Adrenal gland (tissue), 12 donors: ENCODE measurements around the gene NDUFAF8. TPM values are rescaled to one million over a fixed set of nuclear protein-coding genes. Genes with fewer than 3 reads are reported as not detected.

Source experiments
- DNase-seq, 7 donors: peaks; one replicate each; pipeline ENCODE4 v3.0.0-alpha.2; 2019 to 2020
- H3K27ac ChIP-seq, 5 donors: fragments of 200-600 bp; sonication (generic) in 4 of 5; 1 replicate in 3 of 5; 2 replicates in 2 of 5; pipeline versions ENCODE4 v1.5.1 to v1.8.0; 2016 to 2020; ENCODE audit warnings: mild to moderate bottlenecking in 1 of 5
- H3K27me3 ChIP-seq: fragments of 200-600 bp; 2 replicates; pipeline ENCODE4 v1.8.0; 2021
- H3K36me3 ChIP-seq, 2 donors: fragments of 200-600 bp; replicated peaks in 1 of 2; 1 replicate in 1 of 2; 2 replicates in 1 of 2; pipeline versions ENCODE4 v1.5.1 to v1.8.0; 2018 to 2022
- H3K4me1 ChIP-seq, 2 donors: fragments of 200-600 bp; replicated peaks in 1 of 2; 1 replicate in 1 of 2; 2 replicates in 1 of 2; pipeline versions ENCODE4 v1.5.1 to v1.8.0; 2018 to 2021
- H3K4me3 ChIP-seq, 4 donors: fragments of 200-600 bp; sonication (generic) in 3 of 4; one replicate each; pipeline ENCODE4 v1.5.1; 2016 to 2018
- H3K9me3 ChIP-seq, 3 donors: fragments of 200-600 bp; sonication (generic) in 1 of 3; replicated peaks in 1 of 3; 1 replicate in 2 of 3; 2 replicates in 1 of 3; pipeline versions ENCODE4 v1.5.1 to v1.8.0; 2016 to 2021
- POLR2A ChIP-seq, 2 donors: fragments of 450-650 bp; IDR thresholded peaks; one replicate each; pipeline ENCODE4 v1.6.1; 2017; ENCODE audit warnings: antibody characterized with exemption in 2 of 2, mild to moderate bottlenecking in 2 of 2, moderate library complexity in 1 of 2
- WGBS, 4 donors: extraction: QIAGEN DNeasy Blood & Tissue Kit in 2 of 4; methylation state at CpG; one replicate each; pipeline versions ENCODE4 v1.1.5 to v1.1.7; 2013 to 2017; 5-methylcytosine and 5-hydroxymethylcytosine counted together
- intact Hi-C, 2 donors: fragments of 100-400 bp; cut with DNase I; formaldehyde crosslinking; loops; one replicate each; pipeline versions ENCODE4 v1.14.1 to v1.15.0; 2022 to 2023
- polyA plus RNA-seq, 3 donors: library from polyadenylated mRNA; stranded (reverse); fragments of 200-250 nt in 2 of 3; fragments of 350-450 nt in 1 of 3; fragmentation: Illumina TruSeq in 1 of 3; extraction: RNeasy Lipid Tissue Mini Kit (QIAGEN cat#74804) in 1 of 3; gene quantifications; one replicate each; pipeline ENCODE4 v1.2.3, GENCODE V29; 2013 to 2014
- total RNA-seq, 9 donors: library from RNA; depleted of rRNA in 4 of 9; stranded (reverse); fragments of >200 nt in 4 of 9; fragments of 120-200 nt in 1 of 9; fragmentation: NEBNext Ultra II Directional in 1 of 9; extraction: Animal tissue kit (Norgen Biotek cat#: 25700) in 1 of 9; gene quantifications; one replicate each; pipeline versions ENCODE4 v1.1.0 to v1.2.4, GENCODE V29; 2013 to 2023
- TF ChIP-seq, protein P1 (sequence below), 6 experiments: fragments of 450-650 bp in 4 of 6; fragments of 200-600 bp in 2 of 6; sonication (generic) in 1 of 6; IDR thresholded peaks; 1 replicate in 5 of 6; 2 replicates in 1 of 6; pipeline versions ENCODE4 v1.5.1 to v1.8.0; 2016 to 2021; ENCODE audit warnings: antibody characterized with exemption in 6 of 6, mild to moderate bottlenecking in 2 of 6, moderate library complexity in 1 of 6
- donor health status: healthy with polysubstance abuse.
- donor health status: Bipolar disorder and iron deficiency.
- donor health status: DM: yes; HTN: yes; CAD: no.
- donor health status: DM: no; HTN: no; CAD: no.
- donor health status: DM: no; HTN: no; CAD: no.
- donor health status: DM: yes; HTN: yes; CAD: no.

The NDUFAF8 gene
- total and polyA plus RNA-seq, 12 donors: 25.3 to 106 (median 49.6) TPM

DNA sequence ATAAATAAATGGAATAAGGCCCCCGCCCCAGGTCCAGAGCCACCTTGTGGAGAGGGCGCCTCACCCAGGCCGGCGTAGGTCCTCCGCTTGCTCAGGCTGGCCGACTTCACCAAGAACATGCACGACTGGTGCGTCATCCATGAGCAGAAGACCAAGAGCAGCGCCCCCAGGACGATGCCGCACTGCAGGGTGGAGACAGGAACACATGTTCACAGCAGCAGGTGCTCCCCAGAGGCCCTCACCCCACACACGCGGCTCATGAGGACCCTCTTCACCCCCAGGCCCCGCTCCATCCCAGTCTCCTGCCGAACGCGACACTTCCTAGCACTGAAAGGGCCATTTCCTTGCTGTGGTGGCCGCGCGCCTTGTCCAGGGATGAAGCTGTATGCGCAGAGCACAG, 50.5 kb downstream of the NDUFAF8 start:
- no peak overlapping the region for H3K4me3 ChIP-seq
- H3K4me1 ChIP-seq: peaks cover 0 to 61% of the 10 kb centered on the region in 2 donors
- no peaks in the 10 kb centered on the region for H3K9me3 ChIP-seq
- no peak for DNase-seq
- intact Hi-C loops: loop anchor here in 1 of 2 donors (10.0 kb wide), 1 partner anchor 105 kb away; the partner anchor contains the start of gene BAHCC1
- no peak overlapping the region for H3K27ac ChIP-seq
- peaks cover 0 to 23% of the 10 kb centered on the region in 2 donors for H3K36me3 ChIP-seq
- TF ChIP-seq, protein P1, sequence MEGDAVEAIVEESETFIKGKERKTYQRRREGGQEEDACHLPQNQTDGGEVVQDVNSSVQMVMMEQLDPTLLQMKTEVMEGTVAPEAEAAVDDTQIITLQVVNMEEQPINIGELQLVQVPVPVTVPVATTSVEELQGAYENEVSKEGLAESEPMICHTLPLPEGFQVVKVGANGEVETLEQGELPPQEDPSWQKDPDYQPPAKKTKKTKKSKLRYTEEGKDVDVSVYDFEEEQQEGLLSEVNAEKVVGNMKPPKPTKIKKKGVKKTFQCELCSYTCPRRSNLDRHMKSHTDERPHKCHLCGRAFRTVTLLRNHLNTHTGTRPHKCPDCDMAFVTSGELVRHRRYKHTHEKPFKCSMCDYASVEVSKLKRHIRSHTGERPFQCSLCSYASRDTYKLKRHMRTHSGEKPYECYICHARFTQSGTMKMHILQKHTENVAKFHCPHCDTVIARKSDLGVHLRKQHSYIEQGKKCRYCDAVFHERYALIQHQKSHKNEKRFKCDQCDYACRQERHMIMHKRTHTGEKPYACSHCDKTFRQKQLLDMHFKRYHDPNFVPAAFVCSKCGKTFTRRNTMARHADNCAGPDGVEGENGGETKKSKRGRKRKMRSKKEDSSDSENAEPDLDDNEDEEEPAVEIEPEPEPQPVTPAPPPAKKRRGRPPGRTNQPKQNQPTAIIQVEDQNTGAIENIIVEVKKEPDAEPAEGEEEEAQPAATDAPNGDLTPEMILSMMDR (IDR thresholded peaks at IDR 0.05): no peak
- TF ChIP-seq POLR2A (IDR thresholded peaks at IDR 0.05): no peak
- H3K27me3 ChIP-seq: no peaks in the 10 kb centered on the region
- 95 to 98% (median 96%) methylated on average over 19 to 21 of the region's 21 CpGs for WGBS, 4 donors

GRCh38 chr17:81290230-81290629, 51.1 kb downstream of the NDUFAF8 start:
- H3K36me3 ChIP-seq: peaks cover 0 to 23% of the 10 kb centered on the region in 2 donors
- H3K9me3 ChIP-seq: no peaks in the 10 kb centered on the region
- intact Hi-C loops: loop anchor here in 1 of 2 donors (10.0 kb wide), 1 partner anchor 105 kb away; the partner anchor contains the start of gene BAHCC1
- no peaks in the 10 kb centered on the region for H3K27me3 ChIP-seq
- TF ChIP-seq, protein P1 (IDR thresholded peaks at IDR 0.05): no peak
- TF ChIP-seq POLR2A (IDR thresholded peaks at IDR 0.05): no peak
- 93 to 97% (median 95%) methylated on average over 5 of the region's 5 CpGs for WGBS, 4 donors
- H3K4me3 ChIP-seq: no peak overlapping the region
- H3K4me1 ChIP-seq: peaks cover 0 to 55% of the 10 kb centered on the region in 2 donors
- H3K27ac ChIP-seq: no peak overlapping the region
- no peak for DNase-seq

Other genes starting within 250 kb of the NDUFAF8 start
- 10 to 100 TPM in 8 of 9 donors, 1 to 10 TPM in 1; 7.8 to 35.3 (median 25.9) TPM for gene CHMP6, start 247.5 kb upstream of the NDUFAF8 start, total RNA-seq
- 10 to 100 TPM; 23.8 to 33.7 (median 24.4) TPM for gene CHMP6, start 247.5 kb upstream of the NDUFAF8 start, polyA plus RNA-seq
- gene BAIAP2, start 204.2 kb upstream of the NDUFAF8 start, total RNA-seq: 10 to 100 TPM in 7 of 9 donors, 1 to 10 TPM in 2; 3.1 to 19.9 (median 14.9) TPM
- gene BAIAP2, start 204.2 kb upstream of the NDUFAF8 start, polyA plus RNA-seq: 10 to 100 TPM in 2 of 3 donors, 1 to 10 TPM in 1; 8.7 to 33.4 (median 12.1) TPM
- gene PVALEF, start 73.8 kb upstream of the NDUFAF8 start, total RNA-seq: not detected
- gene PVALEF, start 73.8 kb upstream of the NDUFAF8 start, polyA plus RNA-seq: not detected
- 10 to 100 TPM in 4 of 9 donors, 1 to 10 TPM in 4, under 1 TPM in 1; 0.89 to 17.0 (median 9.8) TPM for gene AATK, start 73.1 kb upstream of the NDUFAF8 start, total RNA-seq
- 10 to 100 TPM in 2 of 3 donors, under 1 TPM in 1; 0.73 to 23.3 (median 10.6) TPM for gene AATK, start 73.1 kb upstream of the NDUFAF8 start, polyA plus RNA-seq
- 10 to 100 TPM in 3 of 9 donors, 1 to 10 TPM in 6; 2.7 to 11.4 (median 7.6) TPM for gene CEP131, start 16.4 kb upstream of the NDUFAF8 start, total RNA-seq
- gene CEP131, start 16.4 kb upstream of the NDUFAF8 start, polyA plus RNA-seq: 10 to 100 TPM in 2 of 3 donors, under 1 TPM in 1; 0.81 to 55.8 (median 27.2) TPM
- 10 to 100 TPM in 8 of 9 donors, 1 to 10 TPM in 1; 8.3 to 67.2 (median 40.3) TPM for gene TEPSIN, start 263 bp upstream of the NDUFAF8 start, total RNA-seq
- 100 to 1,000 TPM in 1 of 3 donors, 10 to 100 TPM in 1, 1 to 10 TPM in 1; 3.1 to 144 (median 68.1) TPM for gene TEPSIN, start 263 bp upstream of the NDUFAF8 start, polyA plus RNA-seq
- 100 to 1,000 TPM in 5 of 9 donors, 10 to 100 TPM in 4; 22.5 to 163 (median 102) TPM for gene SLC38A10, start 56.0 kb downstream of the NDUFAF8 start, total RNA-seq
- 100 to 1,000 TPM in 2 of 3 donors, 10 to 100 TPM in 1; 17.6 to 190 (median 136) TPM for gene SLC38A10, start 56.0 kb downstream of the NDUFAF8 start, polyA plus RNA-seq
- 10 to 100 TPM in 8 of 9 donors, 1 to 10 TPM in 1; 1.7 to 35.3 (median 18.5) TPM for gene BAHCC1, start 156.1 kb downstream of the NDUFAF8 start, total RNA-seq
- gene BAHCC1, start 156.1 kb downstream of the NDUFAF8 start, polyA plus RNA-seq: 10 to 100 TPM in 2 of 3 donors, 1 to 10 TPM in 1; 2.1 to 68.0 (median 18.2) TPM